SK-MEL-5 (cell line): ENCODE data around the gene WDR86. TPM values are rescaled to one million over a fixed set of nuclear protein-coding genes. Genes with fewer than 3 reads are reported as not detected.

ENCODE experiments used
- DNase-seq: peaks from one replicate; pipeline ENCODE4 v3.0.0-alpha.2; 2016; ENCODE audit warnings: low read depth, low spot score
- in situ Hi-C: cut with HindIII; loops from 2 replicates; pipeline ENCODE4 v1.10.0; 2016; ENCODE audit warnings: low sequenced_read_pairs, high pct_unique_total_duplicates, low pct_unique_long_range_greater_than_20kb
- polyA plus RNA-seq, 2 experiments: library from polyadenylated mRNA; depleted of rRNA; stranded (reverse); fragments of >200 nt; gene quantifications; 2 replicates each; pipeline ENCODE4 v1.2.3, GENCODE V29; 2015
- total RNA-seq: library from RNA; depleted of rRNA; stranded (reverse); fragments of >200 nt; shearing (Covaris generic); gene quantifications from 2 replicates; pipeline ENCODE4 v1.2.3, GENCODE V29; 2014; rRNA removed

WDR86 gene, protein sequence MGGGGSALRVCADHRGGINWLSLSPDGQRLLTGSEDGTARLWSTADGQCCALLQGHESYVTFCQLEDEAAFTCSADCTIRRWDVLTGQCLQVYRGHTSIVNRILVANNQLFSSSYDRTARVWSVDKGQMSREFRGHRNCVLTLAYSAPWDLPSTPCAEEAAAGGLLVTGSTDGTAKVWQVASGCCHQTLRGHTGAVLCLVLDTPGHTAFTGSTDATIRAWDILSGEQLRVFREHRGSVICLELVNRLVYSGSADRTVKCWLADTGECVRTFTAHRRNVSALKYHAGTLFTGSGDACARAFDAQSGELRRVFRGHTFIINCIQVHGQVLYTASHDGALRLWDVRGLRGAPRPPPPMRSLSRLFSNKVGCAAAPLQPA
- not detected in 2 replicates for total RNA-seq
- polyA plus RNA-seq (2015; cell fraction: cytosol; rRNA removed): not detected in 2 replicates
- 0.58 TPM in 1 of 2 replicates, not detected in the other for polyA plus RNA-seq (2015; cell fraction: nucleus; rRNA removed)

GRCh38 chr7:151409667-151410404, at the start of gene WDR86:
WDR86 (minus strand) TSS chr7:151410038; CDS start chr7:151409589, 449 bp downstream.
- DNase-seq: no peak
- in situ Hi-C loops: no loop called here

- no peak for DNase-seq
- in situ Hi-C loops: no loop called here
Measured at GRCh38 chr7:151457534-151457933, 47.7 kb upstream of the WDR86 start.

DNA sequence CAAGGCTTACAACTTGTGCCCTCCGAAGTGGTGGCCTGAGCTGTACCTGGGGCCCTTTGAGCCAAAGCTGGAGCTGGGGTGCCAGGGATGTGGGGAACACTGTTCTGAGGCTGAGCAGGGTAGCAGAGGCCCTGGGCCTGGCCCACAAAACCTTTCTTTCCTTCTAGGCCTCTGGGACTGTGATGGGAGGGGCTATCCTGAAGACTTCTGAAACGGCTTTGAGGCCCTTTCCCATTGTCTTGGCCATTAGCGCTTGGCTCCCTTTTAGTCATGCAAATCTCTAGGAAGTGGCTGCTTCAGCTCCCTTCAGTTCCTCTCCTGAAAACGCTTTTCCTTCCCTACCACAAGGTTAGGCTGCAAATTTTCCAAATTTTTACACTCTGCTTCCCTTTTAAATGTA, 46.9 kb upstream of the WDR86 start:
- in situ Hi-C loops: no loop called here
- no peak for DNase-seq

GRCh38 chr7:151456276-151456675, 46.4 kb upstream of the WDR86 start:
- in situ Hi-C loops: no loop called here
- DNase-seq: no peak

DNA sequence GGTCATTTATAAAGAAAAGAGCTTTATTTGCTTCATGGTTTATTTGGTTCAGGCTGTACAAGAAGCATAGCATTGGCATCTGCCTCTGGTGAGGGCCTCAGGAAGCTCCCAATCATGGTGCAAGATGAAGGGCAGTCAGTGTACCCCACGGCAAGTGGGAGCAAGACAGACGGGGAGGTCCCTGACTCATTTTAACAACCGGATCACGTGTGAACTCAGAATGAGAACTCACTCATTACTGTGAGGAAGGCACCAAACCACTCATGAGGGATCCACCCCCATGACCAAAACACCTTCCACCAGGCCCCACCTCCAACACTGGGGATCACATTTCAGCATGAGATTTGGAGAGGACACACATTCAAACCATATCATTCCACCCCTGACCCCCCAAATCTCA, 45.9 kb upstream of the WDR86 start:
- in situ Hi-C loops: no loop called here
- DNase-seq: no peak

DNA sequence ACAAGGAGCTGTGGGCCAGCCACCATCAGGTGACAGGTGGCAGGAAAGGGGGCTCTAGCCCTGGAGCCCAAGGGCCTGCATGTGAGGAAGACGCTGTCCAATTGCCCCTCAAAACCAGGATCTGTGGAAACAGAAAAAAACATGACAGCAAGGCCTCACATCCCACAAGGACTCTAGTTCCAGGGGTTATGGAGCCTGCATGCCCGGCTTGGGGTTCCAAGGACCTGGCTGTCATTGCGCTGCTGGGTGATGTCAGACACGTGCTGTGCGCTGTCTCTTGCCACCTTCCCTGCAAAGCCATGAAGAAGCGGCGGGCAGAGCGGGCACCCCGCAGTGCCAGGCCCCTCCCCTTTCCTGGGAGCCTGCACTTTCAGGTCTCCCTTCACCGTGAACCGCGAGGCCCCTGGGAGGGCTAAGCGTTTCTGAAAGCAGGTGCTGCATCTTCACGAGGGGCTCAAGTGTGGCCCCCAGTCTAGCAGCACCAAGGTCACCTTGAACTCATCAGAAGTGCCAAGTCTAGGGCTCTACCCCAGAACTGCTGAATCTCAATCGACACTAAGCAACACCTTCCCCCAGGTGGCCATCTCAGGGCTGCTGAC, 45.2 kb upstream of the WDR86 start:
- DNase-seq: no peak
- in situ Hi-C loops: no loop called here

DNA sequence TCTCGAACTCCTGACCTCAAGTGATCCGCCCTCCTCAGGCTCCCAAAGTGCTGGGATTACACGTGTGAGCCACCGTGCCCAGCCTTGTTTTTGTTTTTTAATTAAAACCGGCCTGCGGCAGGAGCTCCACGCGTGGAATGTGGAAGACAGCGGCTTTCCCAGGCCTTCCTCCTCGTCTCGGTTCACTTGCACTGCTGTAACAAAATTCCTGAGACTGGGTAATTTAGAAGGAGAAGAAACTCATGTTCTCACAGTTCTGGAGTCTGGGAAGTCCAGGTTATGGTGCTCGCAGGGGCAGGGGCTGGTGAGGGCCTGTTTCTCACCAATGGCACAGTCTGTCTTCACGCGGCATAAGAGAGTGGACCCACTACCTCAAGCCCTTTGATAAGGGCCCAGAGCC, 44.5 kb upstream of the WDR86 start:
- in situ Hi-C loops: no loop called here
- DNase-seq: no peak

GRCh38 chr7:151453326-151453791, 43.5 kb upstream of the WDR86 start:
- no peak for DNase-seq
- in situ Hi-C loops: no loop called here

GRCh38 chr7:151452680-151453325, 43.0 kb upstream of the WDR86 start:
- DNase-seq: no peak
- in situ Hi-C loops: no loop called here

DNA sequence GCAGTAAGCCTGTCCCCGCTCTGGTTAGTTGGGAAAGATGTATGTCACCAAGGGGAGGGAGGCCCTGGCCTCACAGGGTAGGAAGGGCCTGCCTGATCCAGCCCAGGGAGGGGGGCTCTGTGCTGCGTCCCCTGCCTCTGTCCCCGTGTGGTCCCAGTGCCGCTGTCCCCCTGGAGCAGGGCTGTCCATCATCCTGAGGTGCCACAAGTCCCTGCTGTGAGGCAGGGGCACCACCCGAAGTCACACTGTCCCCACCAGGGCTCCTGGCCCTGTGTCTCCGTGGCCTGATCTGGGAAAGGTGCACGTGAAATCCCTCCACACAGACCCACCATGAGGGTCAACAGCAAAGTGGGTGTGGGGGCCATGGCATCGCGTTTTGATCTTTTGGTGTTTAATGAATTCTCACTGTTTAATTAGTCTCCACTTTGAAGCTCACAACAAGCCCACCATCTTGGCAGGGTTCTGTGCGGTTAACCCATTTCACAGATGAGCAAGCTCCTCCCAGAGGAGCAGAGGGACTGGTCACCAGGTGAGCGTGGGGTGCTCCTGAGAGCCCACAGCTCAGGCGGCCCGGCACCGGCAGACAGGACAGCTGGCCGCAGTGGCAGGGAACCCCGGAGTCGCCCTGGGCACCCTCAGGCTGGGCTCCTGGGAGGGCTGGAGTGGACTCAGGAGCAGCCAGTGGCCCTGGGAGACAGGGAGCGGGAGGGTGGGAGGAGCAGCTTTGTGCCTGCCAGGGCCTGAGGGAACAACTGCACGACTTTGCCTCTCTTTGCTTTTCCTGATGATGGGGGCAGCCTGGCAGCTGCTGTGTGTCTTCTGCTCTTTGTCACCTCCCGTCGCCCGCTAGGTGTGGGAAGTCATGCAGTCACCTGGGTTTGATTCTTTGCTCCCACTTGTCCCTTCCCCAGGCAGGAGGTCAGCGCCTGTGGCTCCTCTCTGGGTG, 42.1 kb upstream of the WDR86 start:
- DNase-seq: no peak
- in situ Hi-C loops: no loop called here

DNA sequence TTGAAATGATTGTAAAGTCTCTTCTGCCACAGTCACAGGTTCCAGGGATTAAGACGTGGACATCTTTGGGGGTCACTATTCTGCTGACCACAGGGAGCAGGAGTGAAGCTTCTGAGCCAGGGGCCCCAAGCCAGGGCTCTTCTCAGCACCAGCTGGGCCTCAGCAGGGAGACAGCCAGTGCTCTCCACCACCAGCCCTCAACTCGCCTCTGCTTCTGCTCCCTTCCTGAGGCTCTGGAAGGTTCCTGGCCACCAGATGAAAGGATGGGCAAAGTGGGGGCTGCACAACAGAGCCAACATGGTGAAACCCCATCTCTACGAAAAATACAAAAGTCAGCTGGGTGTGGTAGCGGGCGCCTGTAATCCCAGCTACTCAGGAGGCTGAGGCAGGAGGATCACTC, 41.3 kb upstream of the WDR86 start:
- in situ Hi-C loops: no loop called here
- DNase-seq: no peak

GRCh38 chr7:151449990-151450389, 40.2 kb upstream of the WDR86 start:
- in situ Hi-C loops: no loop called here
- DNase-seq: no peak

- DNase-seq: peak; percentile 68
- in situ Hi-C loops: no loop called here
Measured at GRCh38 chr7:151448261-151449252, 38.7 kb upstream of the WDR86 start.

- DNase-seq: no peak
- in situ Hi-C loops: no loop called here
Measured at GRCh38 chr7:151447901-151448260, 38.0 kb upstream of the WDR86 start.

DNA sequence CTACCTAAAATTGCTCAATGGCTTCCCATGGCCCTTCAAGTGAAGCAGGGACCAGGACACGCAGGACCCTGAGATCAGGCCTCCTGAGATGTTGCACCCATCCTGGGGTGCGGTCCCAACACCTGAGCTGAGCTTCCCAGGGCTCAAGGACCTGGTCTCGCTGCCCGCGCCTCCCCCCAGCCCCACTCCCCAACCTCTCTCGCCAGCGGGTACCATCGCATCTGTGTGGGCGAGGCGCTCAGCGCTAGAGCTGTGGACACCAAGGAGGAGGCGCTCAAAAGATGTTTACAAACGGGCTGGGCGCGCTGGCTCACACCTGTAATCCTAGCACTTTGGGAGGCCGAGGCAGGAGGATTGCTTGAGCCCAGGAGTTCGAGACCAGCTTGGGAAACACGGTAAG, 37.5 kb upstream of the WDR86 start:
- in situ Hi-C loops: no loop called here
- DNase-seq: no peak

DNA sequence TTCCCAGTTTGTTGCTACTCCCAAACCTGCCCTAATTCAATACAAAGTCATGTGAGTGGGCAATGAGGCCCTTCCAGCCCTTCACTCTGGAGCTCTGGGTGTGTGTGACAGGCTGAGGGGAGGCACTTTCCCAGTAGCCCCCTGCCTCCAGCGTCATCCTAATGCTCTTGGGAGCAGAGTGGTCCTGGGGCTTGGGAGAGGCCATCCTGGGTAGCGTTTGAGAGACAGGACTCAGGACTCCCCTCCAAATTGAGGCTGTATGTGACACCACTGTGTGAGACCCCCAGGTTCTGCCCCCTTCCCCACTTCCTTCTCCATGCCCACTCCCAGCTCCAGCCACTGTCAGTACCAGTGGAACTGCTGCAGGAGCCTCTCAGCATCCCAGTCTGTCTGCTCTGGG, 36.6 kb upstream of the WDR86 start:
- no peak for DNase-seq
- in situ Hi-C loops: no loop called here
